H1 (cell line): Measurements from ENCODE around the gene TCF25. TPM values are rescaled to one million over a fixed set of nuclear protein-coding genes. Genes with fewer than 3 reads are reported as not detected.

Experiments
- CTCF ChIA-PET: fragments of 300-600 bp; sonication (Branson Sonifier 250); formaldehyde crosslinking; loops from one replicate; lab custom pipeline; 2021; ENCODE audit not compliant: partially characterized antibody; lab: Charles Lee
- POLR2A ChIA-PET: fragments of 300-600 bp; sonication (Branson Sonifier 250); formaldehyde crosslinking; loops from one replicate; lab custom pipeline; 2021; ENCODE audit warnings: inconsistent platforms; ENCODE audit not compliant: partially characterized antibody; lab: Charles Lee
- DNase-seq, 2 experiments: peaks; one replicate each; pipeline versions ENCODE4 v3.0.0 to v3.0.0-alpha.2; 2010 to 2022; ENCODE audit warnings: low spot score in 2 of 2, low read depth in 1 of 2, mixed read lengths in 1 of 2
- FAIRE-seq: peaks from 2 replicates; lab custom pipeline; 2011; peaks lifted over from hg19 to GRCh38; lab: Jason Lieb, UNC
- H2AFZ ChIP-seq: 2 replicates; pipeline ENCODE4 v1.8.1; 2012; ENCODE audit warnings: low read length, inconsistent platforms
- H2AK5ac ChIP-seq: 2 replicates; pipeline ENCODE4 v1.6.1; 2013; ENCODE audit warnings: low read depth, low read length
- H2BK120ac ChIP-seq: replicated peaks from 2 replicates; pipeline ENCODE3; 2013; ENCODE audit warnings: low read depth, low read length, inconsistent platforms
- H2BK12ac ChIP-seq: 2 replicates; pipeline ENCODE4 v1.6.1; 2013; ENCODE audit warnings: low read depth, low read length
- H2BK15ac ChIP-seq: 2 replicates; pipeline ENCODE4 v1.6.1; 2013; ENCODE audit warnings: low read length
- H2BK20ac ChIP-seq: 2 replicates; pipeline ENCODE4 v1.6.1; 2013; ENCODE audit warnings: low read length
- H2BK5ac ChIP-seq: 2 replicates; pipeline ENCODE4 v1.6.1; 2013; ENCODE audit warnings: low read depth, low read length
- H3K14ac ChIP-seq: 2 replicates; pipeline ENCODE4 v1.6.1; 2013; ENCODE audit warnings: inconsistent platforms; ENCODE audit not compliant: insufficient read length
- H3K18ac ChIP-seq: 2 replicates; pipeline ENCODE4 v1.6.1; 2013; ENCODE audit warnings: low read length; ENCODE audit errors: extremely low read depth
- H3K23ac ChIP-seq: 2 replicates; pipeline ENCODE4 v1.6.1; 2013; ENCODE audit warnings: inconsistent platforms; ENCODE audit not compliant: insufficient read length
- H3K23me2 ChIP-seq: 2 replicates; pipeline ENCODE4 v1.6.1; 2013; ENCODE audit warnings: low read depth, low read length
- H3K27ac ChIP-seq: 2 replicates; pipeline ENCODE4 v1.6.1; 2011; ENCODE audit warnings: low read depth, low read length, inconsistent platforms
- H3K27me3 ChIP-seq, 4 experiments: replicated peaks in 1 of 4; 1 replicate in 1 of 4; 2 replicates in 3 of 4; pipeline versions ENCODE4 v1.6.1 to v1.8.1; 2011 to 2013; ENCODE audit warnings: low read length in 3 of 4, mild to moderate bottlenecking in 3 of 4, inconsistent platforms in 2 of 4, mixed read lengths in 2 of 4, moderate library complexity in 1 of 4; ENCODE audit not compliant: control insufficient read depth in 3 of 4, insufficient read depth in 3 of 4; ENCODE audit errors: extremely low read depth in 1 of 4
- H3K36me3 ChIP-seq, 4 experiments: 2 replicates each; pipeline versions ENCODE4 v1.6.1 to v1.8.1; 2011 to 2013; ENCODE audit warnings: mild to moderate bottlenecking in 4 of 4, low read length in 3 of 4, moderate library complexity in 2 of 4, control low read depth in 1 of 4, inconsistent platforms in 1 of 4; ENCODE audit not compliant: insufficient read depth in 4 of 4, control insufficient read depth in 2 of 4
- H3K4ac ChIP-seq: replicated peaks from 2 replicates; pipeline ENCODE3; 2013; ENCODE audit warnings: low read length, low read depth, mixed read lengths, inconsistent platforms; ENCODE audit not compliant: insufficient read length
- H3K4me1 ChIP-seq, 4 experiments: replicated peaks in 1 of 4; 1 replicate in 1 of 4; 2 replicates in 3 of 4; pipeline versions ENCODE4 v1.6.1 to v1.8.1; 2011 to 2013; ENCODE audit warnings: low read length in 3 of 4, inconsistent platforms in 2 of 4, mixed read lengths in 1 of 4; ENCODE audit not compliant: insufficient read depth in 4 of 4, control insufficient read depth in 3 of 4
- H3K4me2 ChIP-seq, 2 experiments: 2 replicates each; pipeline versions ENCODE4 v1.6.1 to v1.8.1; 2011 to 2013; ENCODE audit warnings: low read depth in 2 of 2, low read length in 2 of 2, control low read depth in 1 of 2, inconsistent platforms in 1 of 2, mild to moderate bottlenecking in 1 of 2; ENCODE audit not compliant: insufficient read depth in 1 of 2
- H3K4me3 ChIP-seq, 4 experiments: fragments of 200-600, 300-600 bp in 1 of 4; sonication (generic), shearing (Covaris generic), sonication (Bioruptor Twin) in 1 of 4; 2 replicates each; pipeline versions ENCODE4 v1.5.1 to v1.8.1; 2011 to 2016; ENCODE audit warnings: low read length in 4 of 4, low read depth in 3 of 4, control low read depth in 2 of 4, inconsistent platforms in 2 of 4, mild to moderate bottlenecking in 2 of 4, mixed read lengths in 1 of 4, moderate library complexity in 1 of 4; ENCODE audit not compliant: insufficient read depth in 2 of 4; ENCODE audit errors: extremely low read depth in 1 of 4
- H3K56ac ChIP-seq: replicated peaks from 2 replicates; pipeline ENCODE3; 2013; ENCODE audit warnings: low read depth, mild to moderate bottlenecking, mixed read lengths, low read length, inconsistent platforms; ENCODE audit not compliant: insufficient read length
- H3K79me1 ChIP-seq: 2 replicates; pipeline ENCODE4 v1.6.1; 2013; ENCODE audit warnings: low read depth, low read length, control low read depth
- H3K79me2 ChIP-seq, 2 experiments: 2 replicates each; pipeline versions ENCODE4 v1.6.1 to v1.8.1; 2012 to 2013; ENCODE audit warnings: low read length in 2 of 2, mild to moderate bottlenecking in 2 of 2, inconsistent platforms in 1 of 2; ENCODE audit not compliant: insufficient read depth in 2 of 2, control insufficient read depth in 1 of 2
- H3K9ac ChIP-seq, 4 experiments: replicated peaks in 1 of 4; 1 replicate in 1 of 4; 2 replicates in 3 of 4; pipeline versions ENCODE4 v1.6.1 to v1.8.1; 2011 to 2013; ENCODE audit warnings: low read depth in 3 of 4, low read length in 3 of 4, control low read depth in 2 of 4, mild to moderate bottlenecking in 2 of 4, moderate library complexity in 2 of 4, inconsistent platforms in 1 of 4; ENCODE audit errors: extremely low read depth in 1 of 4
- H3K9me3 ChIP-seq, 2 experiments: 2 replicates each; pipeline versions ENCODE4 v1.6.1 to v1.8.1; 2012 to 2013; ENCODE audit warnings: mild to moderate bottlenecking in 2 of 2, moderate library complexity in 2 of 2, control low read depth in 1 of 2, inconsistent platforms in 1 of 2, low read depth in 1 of 2, low read length in 1 of 2, mixed read lengths in 1 of 2; ENCODE audit not compliant: insufficient read depth in 2 of 2
- H4K20me1 ChIP-seq, 2 experiments: replicated peaks in 1 of 2; 2 replicates each; pipeline versions ENCODE3 to v1.8.1; 2011 to 2013; ENCODE audit warnings: inconsistent platforms in 2 of 2, low read length in 2 of 2, mild to moderate bottlenecking in 1 of 2; ENCODE audit not compliant: insufficient read depth in 2 of 2, control insufficient read depth in 1 of 2
- H4K5ac ChIP-seq: 2 replicates; pipeline ENCODE4 v1.6.1; 2013; ENCODE audit warnings: low read length, low read depth, mixed read lengths, inconsistent platforms; ENCODE audit not compliant: insufficient read length
- H4K8ac ChIP-seq: 2 replicates; pipeline ENCODE4 v1.8.0; 2013; ENCODE audit warnings: mild to moderate bottlenecking, moderate library complexity, low read length, inconsistent platforms; ENCODE audit not compliant: insufficient read depth; ENCODE audit errors: extremely low read depth
- H4K91ac ChIP-seq: replicated peaks from 2 replicates; pipeline ENCODE3; 2013; ENCODE audit warnings: low read length, mixed read lengths, inconsistent platforms; ENCODE audit not compliant: insufficient read length
- BACH1 ChIP-seq: IDR thresholded peaks from 2 replicates; pipeline ENCODE4 v1.6.1; 2012; ENCODE audit warnings: low read length, improper control_type of control experiment
- BRCA1 ChIP-seq: IDR thresholded peaks from 2 replicates; pipeline ENCODE4 v1.6.1; 2012; ENCODE audit warnings: low read depth, low read length, improper control_type of control experiment
- E2F6 ChIP-seq: IDR thresholded peaks from 2 replicates; pipeline ENCODE4 v1.6.1; 2012; ENCODE audit warnings: inconsistent platforms
- FOSL1 ChIP-seq: IDR thresholded peaks from 2 replicates; pipeline ENCODE4 v1.6.1; 2011; ENCODE audit warnings: mild to moderate bottlenecking, low read depth, low read length, moderate library complexity; ENCODE audit not compliant: insufficient read depth
- GTF2F1 ChIP-seq: IDR thresholded peaks from 2 replicates; pipeline ENCODE4 v1.6.1; 2012; ENCODE audit warnings: low read depth, low read length, improper control_type of control experiment, borderline replicate concordance
- JUND ChIP-seq: IDR thresholded peaks from 2 replicates; pipeline ENCODE4 v1.6.1; 2011; ENCODE audit warnings: mild to moderate bottlenecking, improper control_type of control experiment, low read length
- POLR2A ChIP-seq, 2 experiments: IDR thresholded peaks; 1 replicate in 1 of 2; 2 replicates in 1 of 2; pipeline ENCODE4 v1.6.1; 2011; ENCODE audit warnings: low read depth in 2 of 2, low read length in 2 of 2, mild to moderate bottlenecking in 2 of 2; ENCODE audit errors: control extremely low read depth in 1 of 2
- SUZ12 ChIP-seq: fragments of 200-600 bp; sonication (generic); IDR thresholded peaks from 2 replicates; pipeline ENCODE4 v1.6.1; 2012; ENCODE audit warnings: mild to moderate bottlenecking, inconsistent platforms, low read length, moderate library complexity, mixed read lengths
- TAF1 ChIP-seq: IDR thresholded peaks from 2 replicates; pipeline ENCODE4 v1.6.1; 2011; ENCODE audit warnings: mild to moderate bottlenecking, low read depth, low read length
- TCF12 ChIP-seq: IDR thresholded peaks from 2 replicates; pipeline ENCODE4 v1.6.1; 2011; ENCODE audit warnings: low read depth, mild to moderate bottlenecking, low read length
- USF2 ChIP-seq: IDR thresholded peaks from 2 replicates; pipeline ENCODE4 v1.6.1; 2011; ENCODE audit warnings: low read length, improper control_type of control experiment
- WGBS, 2 experiments: shearing (Covaris generic) in 1 of 2; methylation state at CpG; one replicate each; pipeline versions ENCODE4 v1.1.6 to v1.1.7; 2013 to 2015; ENCODE audit warnings: low lambda C conversion rate in 2 of 2, mixed read lengths in 2 of 2, inconsistent platforms in 1 of 2, low coverage in 1 of 2, missing lambda C conversion rate in 1 of 2; ENCODE audit not compliant: insufficient replicate concordance in 2 of 2, insufficient coverage in 1 of 2, insufficient read length in 1 of 2; ENCODE audit errors: extremely low coverage in 1 of 2, missing lambda C conversion rate in 1 of 2; 5-methylcytosine and 5-hydroxymethylcytosine counted together
- polyA plus RNA-seq, 7 experiments: library from polyadenylated mRNA; depleted of rRNA in 3 of 7; stranded (reverse) in 5 of 7; unstranded in 2 of 7; fragments of >200 nt in 5 of 7; fragments of 200-250 nt in 2 of 7; gene quantifications; 1 replicate in 5 of 7; 2 replicates in 1 of 7; 4 replicates in 1 of 7; pipeline versions ENCODE4 v1.2.1 to v1.2.3, GENCODE V29; 2011 to 2013; ENCODE audit warnings: missing spikeins in 2 of 7, mixed read lengths in 2 of 7
- total RNA-seq: library from RNA; stranded (reverse); fragmentation: NEBNext Ultra II Directional; extraction: Animal tissue kit (Norgen Biotek cat#: 25700); gene quantifications from 2 replicates; pipeline ENCODE4 v1.2.1, GENCODE V29; 2021

Gene TCF25
- total and polyA plus RNA-seq, 2 of the 8 experiments (the other 6 are each of a cell fraction or from before 2014, with no cell fraction given): 78.1 to 102 TPM

DNA sequence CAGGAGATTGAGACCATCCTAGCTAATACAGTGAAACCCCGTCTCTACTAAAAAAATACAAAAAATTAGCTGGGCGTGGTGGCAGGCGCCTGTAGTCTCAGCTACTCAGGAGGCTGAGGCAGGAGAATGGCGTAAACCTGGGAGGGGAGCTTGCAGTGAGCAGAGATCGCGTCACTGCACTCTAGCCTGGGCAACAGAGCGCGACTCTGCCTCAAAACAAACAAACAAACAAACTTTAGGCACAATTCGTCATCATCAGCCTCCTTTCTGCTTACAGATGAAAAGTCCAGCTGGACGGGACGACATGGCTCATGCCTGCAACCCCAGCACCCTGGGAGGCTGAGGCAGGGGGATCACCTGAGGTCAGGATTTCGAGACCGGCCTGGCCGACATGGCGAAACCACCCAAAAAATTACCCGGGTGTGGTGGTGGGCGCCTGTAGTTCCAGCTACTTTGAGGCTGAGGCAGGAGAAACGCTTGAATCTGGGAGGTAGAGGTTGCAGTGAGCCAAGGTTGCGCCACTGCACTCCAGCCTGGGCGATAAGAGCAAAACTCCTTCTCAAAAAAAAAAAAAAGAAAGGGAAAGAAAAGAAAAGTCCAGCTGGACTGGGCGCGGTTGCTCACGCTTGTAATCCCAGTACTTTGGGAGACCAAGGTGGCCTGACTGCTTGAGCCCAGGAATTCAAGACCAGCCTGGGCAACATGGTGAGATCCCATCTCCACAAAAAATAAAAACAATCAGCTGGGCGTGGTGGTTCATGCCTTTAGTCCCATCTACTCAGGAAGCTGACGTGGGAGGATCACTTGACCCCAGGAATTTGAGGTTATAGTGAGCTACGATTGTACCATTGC, 46.6 kb upstream of the TCF25 start:
- peaks cover 2% of the 10 kb centered on the region; the same call in 1 of the 2 replicates for H3K79me1 ChIP-seq
- FAIRE-seq (no peak), DNase-seq (no peak)
- no peak overlapping the region for H3K14ac ChIP-seq
- no peaks in the 10 kb centered on the region for H3K36me3 ChIP-seq
- no peak overlapping the region for H2AK5ac ChIP-seq
- ChIA-PET CTCF (interaction anchor here (1.1 to 1.6 kb wide), 3 partner anchors 9 to 37 kb away, joined by 4 to 6 read pairs (median 5); no protein-coding TSS in a partner anchor), POLR2A (interaction anchor here (0.6 to 4.4 kb wide), 8 partner anchors 10 to 96 kb away, joined by 3 to 34 read pairs (median 4); partner anchors contain the start of genes FANCA, TCF25 and TUBB3)
- no peaks in the 10 kb centered on the region for H3K27me3 ChIP-seq
- H4K8ac ChIP-seq: no peak overlapping the region
- H3K4me1 ChIP-seq: peaks cover 0 to 16% (median 6%) of the 10 kb centered on the region in 4 experiments; a peak in 5 of 7 replicates
- H2BK15ac ChIP-seq: no peak overlapping the region
- no peak overlapping the region for H3K27ac ChIP-seq
- peak overlapping the region in 1 of 4 experiments; percentile 83; a peak in 2 of 8 replicates for H3K4me3 ChIP-seq
- no peak overlapping the region for H4K91ac ChIP-seq
- H2BK20ac ChIP-seq: no peak overlapping the region
- no peaks in the 10 kb centered on the region for H3K79me2 ChIP-seq
- H2AFZ ChIP-seq: no peak overlapping the region
- H3K18ac ChIP-seq: no peak overlapping the region
- no peak overlapping the region for H3K4ac ChIP-seq
- 92% methylated on average over 24 of the region's 26 CpGs; no CpG with 5 or more reads in 1 of the 2 experiments for WGBS, 2 experiments
- H2BK5ac ChIP-seq: no peak overlapping the region
- H3K23ac ChIP-seq: no peak overlapping the region
- no peak overlapping the region for H2BK12ac ChIP-seq
- H3K23me2 ChIP-seq: peaks cover 6% of the 10 kb centered on the region; the same call in 1 of the 2 replicates
- no peak overlapping the region for H4K5ac ChIP-seq
- no peak overlapping the region for H3K9ac ChIP-seq
- no peaks in the 10 kb centered on the region for H3K9me3 ChIP-seq
- H3K56ac ChIP-seq: no peak overlapping the region
- H4K20me1 ChIP-seq: peaks cover 2 to 8% of the 10 kb centered on the region in 2 experiments
- peak overlapping the region in 1 of 2 experiments; percentile 73; a peak in 1 of 4 replicates for H3K4me2 ChIP-seq
- no peak overlapping the region for H2BK120ac ChIP-seq
- TF ChIP-seq SUZ12: no peak
- no peak for TF ChIP-seq JUND
- TF ChIP-seq FOSL1: no peak
- TF ChIP-seq GTF2F1: no peak
- TF ChIP-seq TCF12: no peak
- TF ChIP-seq BRCA1: no peak
- TF ChIP-seq E2F6: no peak
- no peak for TF ChIP-seq TAF1
- no peak for TF ChIP-seq BACH1
- TF ChIP-seq POLR2A (IDR thresholded peaks at IDR 0.05; ENCODE audit: control extremely low read depth in 1 of 2, low read depth in 2 of 2, low read length in 2 of 2): no peak
- TF ChIP-seq USF2: no peak
